ENCODE results near the gene MYORG. TPM values are rescaled to one million over a fixed set of nuclear protein-coding genes. Genes with fewer than 3 reads are reported as not detected.

Gene MYORG
- polyA plus RNA-seq, 5 donors, result 2.4 to 4.6 (median 3.8) TPM

DNA sequence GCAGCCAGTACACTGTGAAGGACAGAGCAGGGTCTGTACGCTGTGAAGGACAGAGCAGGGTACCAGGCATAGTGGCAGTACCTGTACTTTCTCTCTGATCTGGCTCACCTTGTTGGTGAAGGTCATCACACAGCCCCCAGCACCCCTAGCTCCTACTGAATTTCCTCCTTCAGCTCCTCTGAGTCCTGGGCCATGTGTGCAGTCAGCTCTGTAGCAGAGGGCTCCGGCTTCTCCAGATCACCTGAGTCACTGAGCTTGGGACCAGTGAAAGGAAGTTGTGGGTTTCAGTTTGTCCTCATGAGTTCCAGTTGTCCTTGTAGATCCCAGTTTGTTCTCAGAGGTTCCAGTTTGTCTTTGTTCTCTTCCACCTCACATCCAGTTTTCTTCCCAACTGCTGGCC lies 41.8 kb downstream of the MYORG start:
- DNase-seq, result no peak

GRCh38 chr9:34334337-34334824 lies 42.3 kb downstream of the MYORG start:
- DNase-seq, result no peak

DNA sequence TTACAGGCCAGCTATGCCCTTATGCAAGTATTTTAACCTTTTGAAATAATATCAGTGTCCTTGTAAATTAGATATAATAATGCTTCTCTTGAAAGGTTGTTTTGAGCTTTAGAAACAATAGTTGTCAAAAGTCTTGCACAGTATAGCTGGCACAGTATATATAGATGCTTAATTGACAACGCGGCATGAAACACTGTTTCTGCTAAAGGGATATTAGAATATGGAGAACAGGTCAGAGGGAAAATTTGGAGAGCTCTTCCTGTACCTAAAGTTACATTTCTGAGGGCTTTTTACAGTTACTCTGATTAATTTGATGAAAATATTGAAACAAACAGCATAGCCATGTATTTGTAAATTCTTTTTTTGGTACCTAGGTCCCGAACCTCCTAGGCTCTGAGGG lies 42.9 kb downstream of the MYORG start:
- no peak for DNase-seq

DNA sequence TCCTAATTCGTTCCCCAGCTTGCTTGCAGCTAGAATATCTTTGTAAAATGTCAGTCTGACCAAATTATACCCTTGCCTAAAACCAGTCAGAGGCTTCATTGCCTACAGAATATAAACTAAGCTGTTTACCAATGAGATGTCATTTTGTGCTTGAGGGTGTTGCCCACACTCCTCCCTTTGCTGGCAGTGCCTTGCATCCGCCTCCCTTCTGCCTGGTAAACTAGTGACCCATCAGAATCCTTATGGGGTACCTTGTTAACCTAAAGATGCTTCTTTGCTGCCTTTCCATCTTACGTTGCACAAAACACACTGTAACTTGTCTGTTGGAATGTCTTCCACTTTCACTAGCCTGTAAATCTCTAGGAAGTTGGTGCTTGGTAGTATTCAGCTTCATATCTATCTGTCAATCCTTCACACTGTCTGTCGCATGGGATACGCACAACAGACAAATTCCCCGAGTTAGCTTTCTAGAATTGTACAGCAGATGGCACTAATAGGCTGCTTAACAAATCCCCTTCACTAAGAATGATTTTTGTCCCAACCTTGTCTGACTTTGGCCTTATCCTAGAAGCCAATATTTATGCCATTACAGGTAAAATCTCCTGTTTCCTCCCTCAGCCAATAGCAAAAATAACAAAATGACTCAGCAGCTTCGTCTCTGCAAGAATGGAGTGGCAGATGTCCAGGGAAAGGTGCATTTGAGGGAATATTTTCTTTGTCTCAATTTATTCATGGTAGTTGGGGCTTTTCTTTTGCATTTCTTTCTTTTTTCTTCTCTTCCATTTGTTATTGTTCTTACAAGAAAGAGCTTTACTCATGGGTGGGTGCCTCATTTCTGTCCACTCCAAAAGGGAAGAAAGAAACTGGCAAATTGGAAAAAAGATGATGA lies 44.4 kb downstream of the MYORG start:
- peak in 1 of 2 donors; percentile 40 for DNase-seq

GRCh38 chr9:34331196-34331595 lies 45.5 kb downstream of the MYORG start:
- no peak for DNase-seq

GRCh38 chr9:34328987-34329832 lies 47.5 kb downstream of the MYORG start, which contains the start of the genes KIF24 and NUDT2:
Gene KIF24, minus strand, starts transcription at chr9:34329268. Its CDS starts 17,922 bp downstream, at chr9:34311346.
Gene NUDT2, plus strand, starts transcription at chr9:34329569. Its CDS starts 9,471 bp downstream, at chr9:34339040.
- DNase-seq, result peak; percentile 98 to 99

DNA sequence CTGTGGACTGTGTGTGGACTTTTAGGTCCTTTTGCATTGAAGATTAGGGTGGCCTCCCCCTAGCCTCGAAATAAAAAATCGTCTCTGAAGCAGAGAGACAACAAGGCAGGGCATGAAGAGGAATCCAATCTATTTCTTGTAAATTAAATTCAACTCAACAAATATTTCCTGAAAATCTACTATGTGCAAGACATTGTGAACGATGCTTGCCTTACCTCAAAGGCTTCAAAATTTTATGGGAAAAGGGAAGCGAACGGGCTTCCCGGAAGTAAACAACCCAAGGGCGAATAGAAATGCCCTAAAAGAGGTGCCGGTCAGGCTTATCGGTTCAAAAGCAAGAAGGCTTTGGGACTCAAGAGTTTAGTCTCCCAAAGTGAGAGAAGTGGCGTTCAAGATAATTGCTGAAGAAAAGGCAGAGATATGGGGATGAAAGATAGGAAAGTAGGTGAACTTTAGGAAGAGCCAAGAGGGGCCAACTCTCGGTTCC lies 48.2 kb downstream of the MYORG start:
- no peak for DNase-seq

DNA sequence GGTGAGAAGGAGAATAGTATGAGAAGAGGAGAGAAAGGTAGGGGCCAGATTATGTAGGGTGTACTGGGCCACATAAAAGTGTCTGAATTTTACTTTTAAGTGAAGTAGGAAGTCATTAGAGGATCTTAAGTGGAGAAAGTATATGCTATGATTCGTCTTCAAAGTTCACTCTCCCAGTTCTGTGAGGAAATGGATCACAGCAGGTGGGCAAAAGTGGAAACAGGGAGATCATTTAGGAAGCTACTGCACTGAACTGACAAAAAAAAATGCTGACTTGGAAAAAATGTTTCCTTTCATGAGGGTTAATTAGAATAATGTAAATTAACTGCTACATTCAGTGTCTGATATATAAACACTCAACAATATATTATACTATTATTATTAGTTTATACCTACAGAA lies 50.0 kb downstream of the MYORG start:
- no peak for DNase-seq

GRCh38 chr9:34322899-34323591 lies 53.7 kb downstream of the MYORG start:
- no peak for DNase-seq

GRCh38 chr9:34321451-34321850 lies 55.2 kb downstream of the MYORG start:
- no peak for DNase-seq

GRCh38 chr9:34318163-34318790 lies 58.4 kb downstream of the MYORG start:
- DNase-seq, result no peak

DNA sequence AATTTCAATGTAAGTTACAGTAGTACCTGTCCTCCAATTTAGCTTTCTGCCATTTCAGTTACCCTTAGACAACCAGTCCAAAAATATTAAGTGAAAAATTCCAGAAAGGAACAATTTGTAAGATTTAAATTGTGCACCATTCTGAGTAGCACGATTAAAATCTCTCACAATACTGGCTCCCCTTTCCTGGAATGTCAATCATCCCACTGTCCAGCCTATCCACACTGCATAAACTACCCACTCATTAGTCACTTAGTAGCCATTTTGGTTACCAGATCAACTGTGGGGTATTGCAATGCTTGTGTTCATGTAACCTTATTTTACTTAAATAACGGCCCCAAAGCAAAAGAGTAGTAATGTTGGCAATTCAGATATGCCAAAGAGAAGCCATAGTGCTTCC lies 59.3 kb downstream of the MYORG start:
- DNase-seq, result no peak

Other genes starting within 250 kb of the MYORG start
- 10 to 100 TPM; 44.8 to 52.0 (median 48.4) TPM for gene UBAP1, start 197.9 kb downstream of the MYORG start, polyA plus RNA-seq (ENCODE audit: insufficient read depth in 1 of 5, insufficient read length in 5 of 5, low replicate concordance in 1 of 5)
- 1 to 10 TPM; 4.2 to 6.7 (median 5.5) TPM for gene KIF24, start 47.6 kb downstream of the MYORG start, polyA plus RNA-seq (ENCODE audit: insufficient read depth in 1 of 5, insufficient read length in 5 of 5, low replicate concordance in 1 of 5)
- 10 to 100 TPM; 18.0 to 28.0 (median 22.8) TPM for gene NUDT2, start 47.3 kb downstream of the MYORG start, polyA plus RNA-seq (ENCODE audit: insufficient read depth in 1 of 5, insufficient read length in 5 of 5, low replicate concordance in 1 of 5)
- gene FAM219A, start 81.7 kb upstream of the MYORG start, polyA plus RNA-seq (ENCODE audit: insufficient read depth in 1 of 5, insufficient read length in 5 of 5, low replicate concordance in 1 of 5), result 10 to 100 TPM; 11.6 to 15.5 (median 14.7) TPM
- gene DNAI1, start 81.9 kb upstream of the MYORG start, polyA plus RNA-seq (ENCODE audit: insufficient read depth in 1 of 5, insufficient read length in 5 of 5, low replicate concordance in 1 of 5), result 10 to 100 TPM in 1 of 5 donors, 1 to 10 TPM in 4; 1.4 to 10.9 (median 7.4) TPM
- 1 to 10 TPM in 3 of 5 donors, under 1 TPM in 2; 0.98 to 2.7 (median 1.1) TPM for gene ENHO, start 146.1 kb upstream of the MYORG start, polyA plus RNA-seq (ENCODE audit: insufficient read depth in 1 of 5, insufficient read length in 5 of 5, low replicate concordance in 1 of 5)
- gene CNTFR, start 212.8 kb upstream of the MYORG start, polyA plus RNA-seq (ENCODE audit: insufficient read depth in 1 of 5, insufficient read length in 5 of 5, low replicate concordance in 1 of 5), result 10 to 100 TPM; 24.2 to 42.1 (median 32.7) TPM
- gene RPP25L, start 235.2 kb upstream of the MYORG start, polyA plus RNA-seq (ENCODE audit: insufficient read depth in 1 of 5, insufficient read length in 5 of 5, low replicate concordance in 1 of 5), result 10 to 100 TPM; 18.4 to 26.2 (median 20.2) TPM
- gene DCTN3, start 243.6 kb upstream of the MYORG start, polyA plus RNA-seq (ENCODE audit: insufficient read depth in 1 of 5, insufficient read length in 5 of 5, low replicate concordance in 1 of 5), result 100 to 1,000 TPM in 1 of 5 donors, 10 to 100 TPM in 4; 86.1 to 101 (median 96.5) TPM